PC-9 (cell line): Measurements from ENCODE around the gene NTM. TPM values are rescaled to one million over a fixed set of nuclear protein-coding genes. Genes with fewer than 3 reads are reported as not detected.

Experiments used
- BruUV-seq: library from RNA; stranded (reverse); fragments of 400-500 nt; replicated peaks from 2 replicates; lab custom pipeline; 2021; lab: Mats Ljungman, UMichigan
- CTCF ChIA-PET: fragments of 300-600 bp; sonication (Branson Sonifier 250); formaldehyde crosslinking; loops from one replicate; lab custom pipeline; 2022; ENCODE audit warnings: antibody characterized with exemption; lab: Charles Lee
- POLR2A ChIA-PET: fragments of 300-600 bp; sonication (Branson Sonifier 250); formaldehyde crosslinking; loops from one replicate; lab custom pipeline; 2022; ENCODE audit warnings: antibody characterized with exemption; ENCODE audit not compliant: unreplicated experiment; lab: Charles Lee
- DNase-seq, 2 experiments: peaks; one replicate each; pipeline versions ENCODE4 v3.0.0 to v3.0.0-alpha.2; 2015 to 2022; ENCODE audit warnings: mixed read lengths in 1 of 2
- H2AFZ ChIP-seq: fragments of 200-600 bp; sonication (generic); 2 replicates; pipeline ENCODE4 v1.8.1; 2017; ENCODE audit warnings: antibody characterized with exemption
- H3F3A ChIP-seq: fragments of 200-600 bp; sonication (generic); 2 replicates; pipeline ENCODE4 v1.8.1; 2017; ENCODE audit warnings: antibody characterized with exemption, mild to moderate bottlenecking, low read depth; ENCODE audit not compliant: insufficient read depth
- H3K27ac ChIP-seq: fragments of 200-600 bp; sonication (generic); 2 replicates; pipeline ENCODE4 v1.6.1; 2016; ENCODE audit warnings: mixed run types
- H3K27me3 ChIP-seq: fragments of 200-600 bp; sonication (generic); 2 replicates; pipeline ENCODE4 v1.6.1; 2016; ENCODE audit warnings: low read depth, mixed run types; ENCODE audit not compliant: insufficient read depth
- H3K36me3 ChIP-seq: fragments of 200-600 bp; sonication (generic); 2 replicates; pipeline ENCODE4 v1.6.1; 2016; ENCODE audit warnings: low read depth, mixed run types
- H3K4me1 ChIP-seq: fragments of 200-600 bp; sonication (generic); replicated peaks from 2 replicates; pipeline ENCODE4 v1.6.1; 2016; ENCODE audit warnings: mixed run types; ENCODE audit not compliant: insufficient read depth
- H3K4me2 ChIP-seq: fragments of 200-600 bp; sonication (generic); 2 replicates; pipeline ENCODE4 v1.6.1; 2017; ENCODE audit warnings: mixed run types
- H3K4me3 ChIP-seq: fragments of 200-600 bp; sonication (generic); 2 replicates; pipeline ENCODE4 v1.6.1; 2016; ENCODE audit warnings: mixed run types
- H3K79me2 ChIP-seq: fragments of 200-600 bp; sonication (generic); 2 replicates; pipeline ENCODE4 v1.6.1; 2017; ENCODE audit warnings: low read depth, mixed run types
- H3K9me2 ChIP-seq: fragments of 200-600 bp; sonication (generic); 2 replicates; pipeline ENCODE4 v1.8.1; 2017; ENCODE audit warnings: mild to moderate bottlenecking; ENCODE audit not compliant: insufficient read depth
- H3K9me3 ChIP-seq: fragments of 200-600 bp; sonication (generic); 2 replicates; pipeline ENCODE4 v1.8.1; 2016; ENCODE audit warnings: low read depth; ENCODE audit not compliant: insufficient read depth
- H4K20me1 ChIP-seq: fragments of 200-600 bp; sonication (generic); 2 replicates; pipeline ENCODE4 v1.8.1; 2017; ENCODE audit not compliant: insufficient read depth
- CTCF ChIP-seq: fragments of 200-600 bp; sonication (generic); conservative IDR thresholded peaks from 2 replicates; pipeline ENCODE4 v1.6.1; 2017; ENCODE audit warnings: mixed run types, antibody characterized with exemption, mild to moderate bottlenecking, moderate library complexity
- EZH2 ChIP-seq: fragments of 200-600 bp; sonication (generic); IDR thresholded peaks from 2 replicates; pipeline ENCODE4 v1.8.0; 2017; ENCODE audit warnings: antibody characterized with exemption, low read depth
- intact Hi-C: fragments of 100-400 bp; cut with micrococcal nuclease; formaldehyde crosslinking; loops from one replicate; pipeline ENCODE4 v1.10.0; 2022; ENCODE audit not compliant: unreplicated experiment
- total RNA-seq: library from RNA; stranded (reverse); gene quantifications from 2 replicates; pipeline ENCODE4 v1.2.3, GENCODE V29; 2021

NTM gene
- total RNA-seq, 1 experiment from 2014 or later: not detected

GRCh38 chr11:131717616-131718015 is 347.2 kb downstream of the NTM start:
- Histone ChIP-seq H3F3A (no peaks in the 10 kb centered on the region), H2AFZ (no peak overlapping the region), H3K79me2 (no peaks in the 10 kb centered on the region), H3K27me3 (0 out of 2 replicates have a peak, but pooled peaks cover 6% of the 10 kb centered on the region), H4K20me1 (no peaks in the 10 kb centered on the region), H3K36me3 (no peaks in the 10 kb centered on the region), H3K27ac (no peak overlapping the region), H3K9me2 (no peaks in the 10 kb centered on the region), H3K4me3 (no peak overlapping the region), H3K4me2 (no peak overlapping the region), H3K4me1 (no peaks in the 10 kb centered on the region), H3K9me3 (no peaks in the 10 kb centered on the region)
- BruUV-seq: no TSS peak
- CTCF ChIA-PET: no interaction called here
- DNase-seq: no peak
- POLR2A ChIA-PET: no interaction called here
- TF ChIP-seq EZH2 (no peak), CTCF (no peak)
- intact Hi-C loops: no loop called here

GRCh38 chr11:131723088-131723487 is 352.7 kb downstream of the NTM start:
- Histone ChIP-seq H3K4me3 (no peak overlapping the region), H3F3A (no peaks in the 10 kb centered on the region), H3K36me3 (no peaks in the 10 kb centered on the region), H3K9me3 (no peaks in the 10 kb centered on the region), H2AFZ (no peak overlapping the region), H3K27ac (no peak overlapping the region), H3K79me2 (no peaks in the 10 kb centered on the region), H3K4me1 (no peaks in the 10 kb centered on the region), H3K4me2 (no peak overlapping the region), H4K20me1 (no peaks in the 10 kb centered on the region), H3K9me2 (no peaks in the 10 kb centered on the region; the same call in 1 of the 2 replicates), H3K27me3 (0 out of 2 replicates have a peak, but pooled peaks cover 3% of the 10 kb centered on the region)
- intact Hi-C loops: no loop called here
- ChIA-PET POLR2A (no interaction called here), CTCF (no interaction called here)
- no TSS peak for BruUV-seq
- TF ChIP-seq EZH2: no peak
- TF ChIP-seq CTCF: no peak
- no peak for DNase-seq

GRCh38 chr11:131724436-131724975 is 354.1 kb downstream of the NTM start:
- Histone ChIP-seq H3K36me3 (no peaks in the 10 kb centered on the region), H3F3A (no peaks in the 10 kb centered on the region), H3K4me2 (no peak overlapping the region), H3K4me3 (no peak overlapping the region), H4K20me1 (no peaks in the 10 kb centered on the region), H3K27ac (no peak overlapping the region), H3K4me1 (no peaks in the 10 kb centered on the region), H3K9me2 (no peaks in the 10 kb centered on the region; the same call in 1 of the 2 replicates), H2AFZ (no peak overlapping the region), H3K79me2 (no peaks in the 10 kb centered on the region), H3K9me3 (no peaks in the 10 kb centered on the region), H3K27me3 (0 out of 2 replicates have a peak, but pooled peaks cover 3% of the 10 kb centered on the region)
- CTCF ChIA-PET: no interaction called here
- POLR2A ChIA-PET: no interaction called here
- DNase-seq: no peak
- no TSS peak for BruUV-seq
- intact Hi-C loops: no loop called here
- no peak for TF ChIP-seq EZH2
- TF ChIP-seq CTCF: no peak
